A549 (cell line): ENCODE data around the gene SCART1. TPM values are rescaled to one million over a fixed set of nuclear protein-coding genes. Genes with fewer than 3 reads are reported as not detected.

ENCODE experiments used
- ATAC-seq, 2 experiments: fragments of 200-7000 bp in 1 of 2; fragments of >200 bp in 1 of 2; cut with Nextera tagmentation in 1 of 2; cut with Tn5 transposase in 1 of 2; 3 replicates each; pipeline versions ENCODE4 v1.8.0 to v1.9.1; 2018 to 2020; ENCODE audit warnings: mild to moderate bottlenecking in 1 of 2, moderate library complexity in 1 of 2
- CTCF ChIA-PET: fragments of 300-600 bp; sonication (Branson Sonifier 250); formaldehyde crosslinking; extraction: SDS; loops from one replicate; lab custom pipeline; 2021; ENCODE audit warnings: antibody characterized with exemption, inconsistent platforms; lab: Yijun Ruan, JAX
- POLR2A ChIA-PET: fragments of 350-600 bp; formaldehyde crosslinking; extraction: SDS; loops from one replicate; lab custom pipeline; 2021; ENCODE audit warnings: antibody characterized with exemption, inconsistent platforms; lab: Yijun Ruan, JAX
- DNase-seq, 2 experiments: peaks; one replicate each; pipeline versions ENCODE4 v3.0.0 to v3.0.0-alpha.2; 2011 to 2016; ENCODE audit warnings: low read depth in 1 of 2, low spot score in 1 of 2
- FAIRE-seq: peaks from 2 replicates; lab custom pipeline; 2011; peaks lifted over from hg19 to GRCh38; lab: Jason Lieb, UNC
- H3K27ac ChIP-seq, 2 experiments: fragments of >200 bp; sonication (Bioruptor Twin); formaldehyde crosslinking; 3 replicates each; pipeline ENCODE4 v1.5.1; 2016 to 2017
- H3K4me1 ChIP-seq: fragments of >200 bp; sonication (Bioruptor Twin); formaldehyde crosslinking; 3 replicates; pipeline ENCODE4 v1.6.1; 2016
- H3K4me2 ChIP-seq: fragments of >200 bp; sonication (Bioruptor Twin); formaldehyde crosslinking; 3 replicates; pipeline ENCODE4 v1.6.1; 2016
- H3K4me3 ChIP-seq: fragments of >200 bp; sonication (Bioruptor Twin); formaldehyde crosslinking; 3 replicates; pipeline ENCODE4 v1.5.1; 2016
- H3K9me3 ChIP-seq: fragments of >200 bp; sonication (Bioruptor Twin); formaldehyde crosslinking; 3 replicates; pipeline ENCODE4 v1.6.1; 2016
- BHLHE40 ChIP-seq: IDR thresholded peaks from 2 replicates; pipeline ENCODE4 v1.6.1; 2012; ENCODE audit warnings: low read depth, low read length, inconsistent platforms
- CEBPB ChIP-seq, 2 experiments: fragments of >200 bp in 1 of 2; sonication (Bioruptor Twin) in 1 of 2; formaldehyde crosslinking in 1 of 2; IDR thresholded peaks; 2 replicates each; pipeline ENCODE4 v1.6.1; 2012 to 2016
- CHD2 ChIP-seq: fragments of 150-350 bp; IDR thresholded peaks from 2 replicates; pipeline ENCODE4 v1.6.1; 2014; ENCODE audit warnings: low read length; ENCODE audit not compliant: partially characterized antibody
- CHD4 ChIP-seq: fragments of 200-600 bp; sonication (generic); IDR thresholded peaks from 2 replicates; pipeline ENCODE4 v1.6.1; 2016; ENCODE audit warnings: antibody characterized with exemption, mild to moderate bottlenecking, borderline replicate concordance
- EHF ChIP-seq: fragments of 250-450 bp; sonication (Bioruptor Pico); IDR thresholded peaks from 2 replicates; pipeline ENCODE4 v1.5.0; 2020; ENCODE audit warnings: mild to moderate bottlenecking
- FOSB ChIP-seq: fragments of 250-450 bp; sonication (Bioruptor Pico); IDR thresholded peaks from 2 replicates; pipeline ENCODE4 v1.5.0; 2020; ENCODE audit warnings: mild to moderate bottlenecking, moderate library complexity
- FOXS1 ChIP-seq: fragments of 250-450 bp; sonication (Bioruptor Pico); IDR thresholded peaks from 2 replicates; pipeline ENCODE4 v1.5.0; 2020; ENCODE audit warnings: mild to moderate bottlenecking, moderate library complexity
- HEYL ChIP-seq: fragments of 250-450 bp; sonication (Bioruptor Pico); IDR thresholded peaks from 2 replicates; pipeline ENCODE4 v1.8.0; 2021; ENCODE audit warnings: mild to moderate bottlenecking, moderate library complexity
- NFE2L2 ChIP-seq: fragments of 150-350 bp; conservative IDR thresholded peaks from 2 replicates; pipeline ENCODE4 v1.6.1; 2014; ENCODE audit warnings: low read length
- NPAS2 ChIP-seq: fragments of 250-450 bp; sonication (Bioruptor Pico); IDR thresholded peaks from 2 replicates; pipeline ENCODE4 v1.8.0; 2022; ENCODE audit warnings: mild to moderate bottlenecking, moderate library complexity, borderline replicate concordance
- NR3C1 ChIP-seq: fragments of >200 bp; sonication (Bioruptor Twin); formaldehyde crosslinking; IDR thresholded peaks from 3 replicates; pipeline ENCODE4 v1.6.1; 2017
- POLR2A ChIP-seq: IDR thresholded peaks from 2 replicates; pipeline ENCODE4 v1.6.1; 2012; ENCODE audit warnings: mild to moderate bottlenecking, low read length
- RAD21 ChIP-seq, 2 experiments: fragments of >200 bp in 1 of 2; sonication (Bioruptor Twin) in 1 of 2; formaldehyde crosslinking in 1 of 2; IDR thresholded peaks in 1 of 2; conservative IDR thresholded peaks in 1 of 2; 2 replicates in 1 of 2; 3 replicates in 1 of 2; pipeline ENCODE4 v1.6.1; 2012 to 2018; ENCODE audit warnings: inconsistent platforms in 1 of 2
- RCOR1 ChIP-seq: fragments of 150-350 bp; IDR thresholded peaks from 2 replicates; pipeline ENCODE4 v1.6.1; 2014; ENCODE audit warnings: antibody characterized with exemption, low read length, low read depth
- REST ChIP-seq: fragments of 200-600 bp; sonication (generic); IDR thresholded peaks from 2 replicates; pipeline ENCODE4 v1.6.1; 2016; ENCODE audit warnings: antibody characterized with exemption, mild to moderate bottlenecking, moderate library complexity
- RFX5 ChIP-seq: fragments of 450-650 bp; IDR thresholded peaks from 2 replicates; pipeline ENCODE4 v1.7.1; 2014; ENCODE audit warnings: antibody characterized with exemption, mild to moderate bottlenecking, moderate library complexity
- TFCP2L1 ChIP-seq: fragments of 250-450 bp; sonication (Bioruptor Pico); IDR thresholded peaks from 2 replicates; pipeline ENCODE4 v1.5.0; 2021; ENCODE audit warnings: mild to moderate bottlenecking
- TP53 ChIP-seq: fragments of 250-450 bp; sonication (Bioruptor Pico); IDR thresholded peaks from 2 replicates; pipeline ENCODE4 v1.5.0; 2021; ENCODE audit warnings: mild to moderate bottlenecking, moderate library complexity
- ZSCAN20 ChIP-seq: fragments of 250-450 bp; sonication (Bioruptor Pico); IDR thresholded peaks from 2 replicates; pipeline ENCODE4 v1.8.0; 2022; ENCODE audit warnings: mild to moderate bottlenecking, moderate library complexity
- WGBS: methylation state at CpG from one replicate; pipeline ENCODE4 v1.1.6; 2017; ENCODE audit errors: missing lambda C conversion rate; 5-methylcytosine and 5-hydroxymethylcytosine counted together
- polyA plus RNA-seq, 4 experiments: library from polyadenylated mRNA; depleted of rRNA in 3 of 4; stranded (reverse); fragments of >200 nt; fragmentation: RNase III in 1 of 4; extraction: RNeasy Plus Mini Kit Qiagen cat#74134 plus additional on column Dnase treatment in 1 of 4; gene quantifications; 2 replicates in 3 of 4; 3 replicates in 1 of 4; pipeline ENCODE4 v1.2.3, GENCODE V29; 2011 to 2017
- TF ChIP-seq, protein P1 (sequence below): fragments of 450-650 bp; IDR thresholded peaks from 2 replicates; pipeline ENCODE4 v1.6.1; 2014; ENCODE audit warnings: antibody characterized with exemption
- TF ChIP-seq, protein P2 (sequence below): fragments of 150-350 bp; IDR thresholded peaks from 2 replicates; pipeline ENCODE4 v1.6.1; 2014; ENCODE audit warnings: low read depth, mild to moderate bottlenecking, low read length

SCART1 gene
- polyA plus RNA-seq, 2 of the 4 experiments (the other 2 are of a cell fraction) = 0.37 to 0.96 TPM

- H3K27ac ChIP-seq = no peak overlapping the region
- H3K4me3 ChIP-seq = no peak overlapping the region
- TF ChIP-seq TP53 (CRISPR knock-in tag) (no peak), NPAS2 (no peak), TFCP2L1 (no peak), REST (no peak), CHD2 (no peak), RCOR1 (no peak), ZSCAN20 (no peak), RAD21 (conservative IDR thresholded peaks at IDR 0.05 in 1 of 2, IDR thresholded peaks at IDR 0.05 in 1 of 2) (no peak), POLR2A (no peak), CEBPB (IDR thresholded peaks at IDR 0.05) (no peak), BHLHE40 (no peak), FOSB (CRISPR knock-in tag) (no peak), NFE2L2 (no peak), NR3C1 (no peak), HEYL (no peak), FOXS1 (CRISPR knock-in tag) (no peak), RFX5 (no peak)
- TF ChIP-seq, protein P1, sequence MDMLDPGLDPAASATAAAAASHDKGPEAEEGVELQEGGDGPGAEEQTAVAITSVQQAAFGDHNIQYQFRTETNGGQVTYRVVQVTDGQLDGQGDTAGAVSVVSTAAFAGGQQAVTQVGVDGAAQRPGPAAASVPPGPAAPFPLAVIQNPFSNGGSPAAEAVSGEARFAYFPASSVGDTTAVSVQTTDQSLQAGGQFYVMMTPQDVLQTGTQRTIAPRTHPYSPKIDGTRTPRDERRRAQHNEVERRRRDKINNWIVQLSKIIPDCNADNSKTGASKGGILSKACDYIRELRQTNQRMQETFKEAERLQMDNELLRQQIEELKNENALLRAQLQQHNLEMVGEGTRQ = no peak
- TF ChIP-seq, all 56 proteins: peak for 0
- ATAC-seq (no peak), FAIRE-seq (no peak), DNase-seq (no peak)
- no peaks in the 10 kb centered on the region for H3K9me3 ChIP-seq
- no peak overlapping the region for H3K4me2 ChIP-seq
- peaks cover 7% of the 10 kb centered on the region; the same call in 2 of the 3 replicates for H3K4me1 ChIP-seq
- ChIA-PET POLR2A (no interaction called here), CTCF (interaction anchor here (1.0 to 3.8 kb wide), 4 partner anchors 9 to 100 kb away, joined by 4 to 23 read pairs (median 8); no protein-coding TSS in a partner anchor)
- 78% methylated on average over 6 of the region's 6 CpGs for WGBS
Observed at GRCh38 chr10:133420579-133420978, 33.2 kb upstream of the SCART1 start.

- CTCF ChIA-PET = interaction anchor here (1.2 to 3.8 kb wide), 4 partner anchors 9 to 99 kb away, joined by 4 to 23 read pairs (median 7); no protein-coding TSS in a partner anchor
- ATAC-seq (peak in 1 of 2 experiments; percentile 18; a peak in 3 of 6 replicates), FAIRE-seq (no peak)
Observed at GRCh38 chr10:133421336-133422222, 32.2 kb upstream of the SCART1 start.

More at GRCh38 chr10:133421336-133422222, 32.2 kb upstream of the SCART1 start:
- H3K9me3 ChIP-seq = no peaks in the 10 kb centered on the region
- no peak for TF ChIP-seq BHLHE40
- no peak for TF ChIP-seq CEBPB (IDR thresholded peaks at IDR 0.05)
- TF ChIP-seq EHF = no peak
- TF ChIP-seq RAD21 (conservative IDR thresholded peaks at IDR 0.05 in 1 of 2, IDR thresholded peaks at IDR 0.05 in 1 of 2) = no peak
- no peak for TF ChIP-seq CHD4
- TF ChIP-seq, protein P2, sequence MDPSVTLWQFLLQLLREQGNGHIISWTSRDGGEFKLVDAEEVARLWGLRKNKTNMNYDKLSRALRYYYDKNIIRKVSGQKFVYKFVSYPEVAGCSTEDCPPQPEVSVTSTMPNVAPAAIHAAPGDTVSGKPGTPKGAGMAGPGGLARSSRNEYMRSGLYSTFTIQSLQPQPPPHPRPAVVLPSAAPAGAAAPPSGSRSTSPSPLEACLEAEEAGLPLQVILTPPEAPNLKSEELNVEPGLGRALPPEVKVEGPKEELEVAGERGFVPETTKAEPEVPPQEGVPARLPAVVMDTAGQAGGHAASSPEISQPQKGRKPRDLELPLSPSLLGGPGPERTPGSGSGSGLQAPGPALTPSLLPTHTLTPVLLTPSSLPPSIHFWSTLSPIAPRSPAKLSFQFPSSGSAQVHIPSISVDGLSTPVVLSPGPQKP = no peak
- H3K27ac ChIP-seq = no peak overlapping the region
- no peak overlapping the region for H3K4me2 ChIP-seq
- DNase-seq = no peak
- peaks cover 7% of the 10 kb centered on the region; the same call in 2 of the 3 replicates for H3K4me1 ChIP-seq
- 93% methylated on average over 11 of the region's 17 CpGs for WGBS
- POLR2A ChIA-PET = no interaction called here
- no peak overlapping the region for H3K4me3 ChIP-seq
